HG03460 (cell line): Measurements from ENCODE around the gene TGM3.
"Not testable (repeated sequence)": the region's sequence is repeated elsewhere in the genome, so short reads cannot be mapped to it uniquely, and the experiment has no call there.

Experiments
- ATAC-seq: cut with Tn5 transposase; IDR thresholded peaks from one replicate; pipeline ENCODE4 v1.9.1; 2021; ENCODE audit not compliant: unreplicated experiment

The TGM3 gene, protein sequence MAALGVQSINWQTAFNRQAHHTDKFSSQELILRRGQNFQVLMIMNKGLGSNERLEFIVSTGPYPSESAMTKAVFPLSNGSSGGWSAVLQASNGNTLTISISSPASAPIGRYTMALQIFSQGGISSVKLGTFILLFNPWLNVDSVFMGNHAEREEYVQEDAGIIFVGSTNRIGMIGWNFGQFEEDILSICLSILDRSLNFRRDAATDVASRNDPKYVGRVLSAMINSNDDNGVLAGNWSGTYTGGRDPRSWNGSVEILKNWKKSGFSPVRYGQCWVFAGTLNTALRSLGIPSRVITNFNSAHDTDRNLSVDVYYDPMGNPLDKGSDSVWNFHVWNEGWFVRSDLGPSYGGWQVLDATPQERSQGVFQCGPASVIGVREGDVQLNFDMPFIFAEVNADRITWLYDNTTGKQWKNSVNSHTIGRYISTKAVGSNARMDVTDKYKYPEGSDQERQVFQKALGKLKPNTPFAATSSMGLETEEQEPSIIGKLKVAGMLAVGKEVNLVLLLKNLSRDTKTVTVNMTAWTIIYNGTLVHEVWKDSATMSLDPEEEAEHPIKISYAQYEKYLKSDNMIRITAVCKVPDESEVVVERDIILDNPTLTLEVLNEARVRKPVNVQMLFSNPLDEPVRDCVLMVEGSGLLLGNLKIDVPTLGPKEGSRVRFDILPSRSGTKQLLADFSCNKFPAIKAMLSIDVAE

DNA sequence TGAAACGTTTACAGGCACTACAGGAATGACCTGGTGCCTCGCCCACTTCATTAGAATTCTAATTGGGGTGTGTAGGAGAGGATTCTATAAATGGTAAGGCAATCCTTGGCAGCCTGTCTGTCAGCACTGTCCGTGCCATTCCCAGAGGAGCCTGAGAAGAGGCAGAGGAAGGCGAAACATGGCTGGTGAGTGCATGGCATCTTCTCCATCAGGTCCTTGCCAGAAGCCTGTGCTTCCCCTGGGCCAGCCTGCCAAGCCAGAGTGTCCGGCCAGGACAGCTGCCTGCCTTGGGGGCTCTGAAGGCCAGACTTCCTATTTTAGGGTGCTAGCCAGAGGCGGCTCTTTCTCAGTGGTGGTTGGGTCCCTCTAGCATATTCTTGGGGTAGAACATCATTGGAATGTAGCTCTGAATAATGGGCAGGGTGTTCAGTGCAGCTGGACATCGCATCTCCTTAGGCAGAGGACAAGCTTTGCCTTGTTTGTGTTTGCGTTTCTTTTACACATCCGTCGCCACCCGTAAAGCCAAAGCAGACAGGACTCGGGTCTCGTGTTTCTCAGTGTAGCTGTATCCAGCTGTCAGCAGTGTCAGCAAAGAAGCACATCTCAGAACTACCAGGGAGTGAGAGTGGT lies at the start of gene TGM3:
Gene TGM3, plus strand, starts transcription at position 116 of the 630 bp plus-strand sequence. Its CDS starts 63 bp downstream, at position 179.
- no peak for ATAC-seq

DNA sequence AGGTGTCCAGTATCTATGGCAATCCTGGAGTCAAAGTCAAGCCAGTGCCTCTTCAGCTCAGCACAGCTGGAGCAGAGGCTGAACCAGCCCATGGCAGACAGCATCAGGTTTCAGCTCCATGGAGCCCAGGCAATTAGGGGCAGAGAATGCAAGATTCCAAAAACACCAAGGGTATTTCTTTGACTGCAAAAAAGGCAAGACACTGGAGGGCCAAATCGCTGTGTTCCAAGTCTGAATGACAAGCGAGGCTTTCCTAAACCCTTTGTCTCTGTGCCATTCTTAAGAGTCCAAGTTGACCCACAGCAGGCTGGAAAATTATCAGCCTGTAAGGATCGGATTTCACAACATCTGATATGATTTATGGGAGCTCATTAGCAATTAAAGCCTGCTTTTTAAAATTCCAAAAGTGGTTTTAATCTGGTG lies 49.7 kb upstream of the TGM3 start:
- no peak for ATAC-seq

DNA sequence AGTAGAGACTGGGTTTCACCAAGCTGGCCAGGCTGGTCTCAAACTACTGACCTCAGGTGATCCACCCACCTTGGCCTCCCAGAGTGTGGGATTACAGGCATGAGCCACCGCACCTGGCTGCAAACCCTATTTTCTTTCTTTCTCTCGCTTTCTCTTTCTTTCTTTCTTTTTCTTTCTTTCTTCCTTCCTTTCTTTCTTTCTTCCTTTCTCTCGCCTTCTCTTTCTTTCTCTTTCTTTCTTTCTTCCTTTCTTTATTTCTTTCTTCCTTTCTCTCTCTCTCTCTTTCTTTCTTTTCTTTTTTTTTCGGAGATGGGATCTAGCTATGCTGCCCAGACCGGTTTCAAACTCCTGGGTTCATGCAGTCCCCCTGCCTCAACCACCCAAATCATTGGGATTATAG lies 47.0 kb upstream of the TGM3 start:
- ATAC-seq: no peak

DNA sequence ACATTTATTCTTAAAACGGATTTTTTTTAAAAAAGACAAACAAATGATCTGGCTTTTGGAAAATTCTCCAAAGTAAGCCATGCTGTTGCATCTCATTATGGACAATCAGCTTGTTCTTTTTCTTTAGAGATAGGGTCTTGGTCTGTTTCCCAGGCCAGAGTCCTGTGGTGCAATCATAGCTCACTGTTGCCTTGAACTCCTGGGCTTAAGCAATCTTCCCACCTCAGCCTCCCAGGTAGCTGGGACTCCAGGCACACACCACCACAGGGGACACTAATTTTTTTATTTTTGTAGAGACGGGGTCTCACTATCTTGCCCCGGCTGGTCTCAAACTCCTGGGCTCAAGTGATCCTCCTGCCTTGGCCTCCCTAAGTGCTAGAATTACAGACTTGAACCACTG lies 45.9 kb upstream of the TGM3 start:
- no peak for ATAC-seq

DNA sequence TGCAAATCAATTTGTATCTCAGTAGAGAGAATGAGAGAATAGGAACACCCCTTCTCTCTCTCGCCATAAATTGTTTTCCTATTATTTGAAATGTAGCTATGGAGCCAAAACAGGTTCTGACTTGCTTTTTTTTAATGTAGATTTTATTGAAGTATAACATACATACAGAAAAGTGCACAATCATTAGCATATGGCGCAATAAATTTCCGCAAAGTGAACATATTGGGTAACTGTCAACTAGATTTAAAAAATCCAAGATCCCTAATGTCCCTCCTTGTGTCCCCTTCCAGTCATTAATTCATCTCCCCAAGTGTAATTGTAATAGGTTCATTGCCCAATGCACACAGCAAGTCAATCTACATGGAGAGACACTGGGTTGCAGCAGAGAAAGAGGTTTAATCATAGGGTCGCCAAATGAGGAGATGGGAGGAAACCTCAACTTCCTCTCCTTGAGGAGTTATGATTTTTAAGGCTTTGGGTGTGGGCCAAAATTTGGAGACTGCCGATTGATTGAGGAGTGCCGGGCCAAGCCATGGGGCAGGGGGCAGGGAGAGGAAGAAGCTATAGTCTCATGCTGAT lies 43.3 kb upstream of the TGM3 start:
- ATAC-seq: no peak

DNA sequence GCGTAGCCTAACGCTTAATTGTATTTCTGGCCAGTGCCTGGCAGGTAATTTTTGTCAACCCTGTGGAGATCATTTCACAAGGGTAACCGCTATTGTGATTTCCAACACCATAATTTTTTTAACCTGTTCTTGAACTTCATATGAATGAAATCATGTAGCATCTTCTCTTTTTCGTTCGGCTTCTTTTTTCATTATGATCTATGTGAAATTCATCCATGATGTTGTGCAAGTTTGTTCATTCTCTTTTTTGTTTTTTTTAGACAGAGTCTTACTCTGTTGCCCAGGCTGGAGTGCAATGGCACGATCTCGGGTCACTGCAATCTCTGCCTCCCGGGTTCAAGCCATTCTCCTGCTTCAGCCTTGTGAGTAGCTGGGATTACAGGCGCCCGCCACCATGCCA lies 42.5 kb upstream of the TGM3 start:
- no peak for ATAC-seq

DNA sequence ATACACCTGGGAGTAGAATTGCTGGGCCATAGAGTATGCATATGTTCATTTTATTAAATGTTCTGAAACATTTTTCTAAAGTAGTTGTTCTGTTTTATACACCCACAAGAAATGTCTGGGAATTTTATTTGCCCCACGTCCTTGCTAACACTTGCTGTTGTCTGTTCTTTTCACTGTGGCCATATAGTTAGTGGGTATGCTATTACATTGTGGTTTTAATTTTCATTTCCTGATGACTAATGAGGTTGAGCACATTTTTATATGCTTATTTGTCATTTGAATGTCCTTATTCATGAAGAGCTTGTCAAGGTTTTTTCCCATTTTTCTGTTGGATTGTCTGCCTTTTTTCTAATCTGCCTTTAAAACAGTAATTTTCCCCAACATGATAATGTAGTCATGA lies 41.5 kb upstream of the TGM3 start:
- no peak for ATAC-seq

DNA sequence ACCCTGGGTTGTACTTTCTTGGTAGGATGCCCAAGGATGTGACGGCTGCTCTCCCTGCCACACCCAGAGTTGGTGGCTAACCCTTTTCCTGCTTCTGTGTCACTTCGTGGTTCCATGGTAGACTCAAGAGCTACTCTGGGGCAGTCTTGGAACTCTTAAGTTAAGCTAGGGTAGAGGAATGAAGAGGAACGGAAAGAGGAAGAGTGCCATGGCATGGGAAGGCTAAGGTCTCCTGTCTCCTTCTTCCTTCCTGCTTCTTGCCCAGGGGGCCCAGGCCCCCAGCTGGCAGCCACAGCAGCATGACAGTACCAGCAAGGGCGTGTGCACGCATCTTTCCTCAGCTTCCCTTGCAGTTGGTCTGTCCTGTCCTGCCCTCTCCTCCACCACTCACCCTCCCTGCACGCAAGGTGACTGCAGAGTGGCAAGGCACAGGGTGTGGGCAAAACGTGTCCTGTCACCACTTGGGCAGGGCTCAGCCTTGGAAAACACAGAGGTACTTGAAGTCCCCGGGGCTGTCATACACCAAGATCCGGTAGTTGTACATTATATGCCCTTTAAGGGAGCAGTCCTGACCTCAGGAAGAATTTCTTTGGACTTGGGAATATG lies 39.8 kb upstream of the TGM3 start:
- ATAC-seq: no peak

DNA sequence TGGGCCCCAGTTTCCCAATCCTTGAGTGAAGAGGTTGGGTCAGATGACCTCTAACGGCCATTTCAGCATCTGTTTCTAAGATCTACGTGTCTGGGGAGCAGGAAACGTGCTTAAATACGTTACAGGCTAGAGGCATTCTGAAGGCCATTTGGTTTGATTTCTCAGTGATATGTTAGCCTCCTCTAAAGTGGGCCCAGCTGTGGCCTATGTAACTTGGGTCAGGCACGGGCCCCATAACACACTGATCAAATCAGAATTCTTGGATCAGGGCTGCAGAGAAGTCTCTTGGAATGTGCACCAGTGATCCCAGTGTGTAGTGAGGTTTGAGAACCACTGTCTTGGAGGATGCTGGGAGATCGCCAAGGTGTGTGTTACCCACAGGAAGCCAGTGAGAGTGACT lies 36.1 kb upstream of the TGM3 start:
- no peak for ATAC-seq

DNA sequence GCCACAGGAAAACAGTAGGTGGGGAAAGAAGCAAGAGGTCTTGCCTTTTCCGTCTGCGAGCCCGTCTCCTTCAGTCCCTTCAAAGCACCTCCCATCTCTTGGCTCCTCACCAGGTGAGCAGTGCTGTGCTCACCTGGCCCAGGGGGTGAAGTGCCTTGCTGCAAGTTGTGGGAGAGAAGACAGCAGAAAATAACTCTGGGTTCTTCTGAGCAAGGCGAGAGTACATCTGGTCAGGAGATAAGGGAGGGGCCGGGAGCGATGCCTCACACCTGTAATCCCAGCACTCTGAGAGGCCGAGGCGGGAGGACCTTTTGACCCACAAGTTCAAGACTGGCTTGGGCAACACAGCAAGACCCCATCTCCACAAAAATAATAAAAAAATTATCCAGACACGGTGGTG lies 35.6 kb upstream of the TGM3 start:
- ATAC-seq: no peak

DNA sequence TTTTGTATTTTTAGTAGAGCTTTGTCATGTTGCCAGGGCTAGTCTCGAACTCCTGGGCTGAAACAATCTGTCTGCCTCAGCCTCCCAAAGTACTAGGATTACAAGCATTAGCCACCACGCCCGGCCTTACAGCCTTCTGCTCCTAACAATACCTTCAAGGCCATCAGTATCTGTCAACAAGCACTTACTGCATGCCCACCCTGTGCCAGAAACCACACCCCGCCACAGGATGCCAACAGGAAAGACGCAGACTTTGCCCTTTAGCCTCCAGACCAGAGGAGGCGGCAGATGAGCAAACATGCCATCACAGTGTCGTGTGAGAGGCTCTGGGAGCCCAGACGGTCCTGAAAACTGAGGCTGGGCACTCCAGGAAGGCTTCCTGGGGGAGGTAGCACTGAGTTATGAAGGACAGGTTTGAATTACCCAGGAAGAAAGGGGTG lies 34.7 kb upstream of the TGM3 start:
- ATAC-seq: no peak

DNA sequence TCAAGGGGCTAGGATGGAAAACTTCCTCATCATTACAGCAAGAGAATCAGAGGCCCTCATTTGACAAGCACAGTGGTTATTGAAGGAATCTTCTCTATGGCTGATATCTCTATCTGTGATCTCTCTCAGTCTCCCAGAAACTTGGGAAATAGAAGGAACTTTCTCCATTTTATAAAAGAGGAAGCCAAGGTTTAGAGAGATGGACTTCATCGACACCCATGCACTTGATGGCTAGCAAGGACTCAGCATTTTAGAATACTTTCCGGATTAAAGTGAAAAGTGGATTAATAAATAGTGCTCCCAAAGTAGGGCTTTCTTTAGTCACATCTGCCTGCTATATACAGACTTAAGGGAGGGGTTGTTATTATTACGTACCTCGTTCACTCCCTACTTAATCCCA lies 34.2 kb upstream of the TGM3 start:
- ATAC-seq: no peak

DNA sequence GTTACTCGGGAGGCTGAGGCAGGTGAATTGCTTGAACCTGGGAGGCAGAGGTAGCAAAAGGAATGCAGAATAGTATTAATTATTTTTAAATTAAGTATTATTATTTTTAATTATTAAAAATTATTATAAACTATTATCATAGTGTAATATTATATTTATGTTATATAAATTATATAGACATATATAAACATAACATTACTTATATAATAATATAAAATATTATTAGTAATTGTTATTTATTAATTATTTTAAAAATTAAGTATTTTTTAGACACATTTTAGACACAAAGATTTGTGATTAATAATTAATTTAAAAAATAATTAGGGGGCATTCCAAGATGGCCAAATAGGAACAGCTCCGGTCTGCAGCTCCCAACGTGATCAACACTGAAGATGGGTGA lies 31.7 kb upstream of the TGM3 start:
- no peak for ATAC-seq

DNA sequence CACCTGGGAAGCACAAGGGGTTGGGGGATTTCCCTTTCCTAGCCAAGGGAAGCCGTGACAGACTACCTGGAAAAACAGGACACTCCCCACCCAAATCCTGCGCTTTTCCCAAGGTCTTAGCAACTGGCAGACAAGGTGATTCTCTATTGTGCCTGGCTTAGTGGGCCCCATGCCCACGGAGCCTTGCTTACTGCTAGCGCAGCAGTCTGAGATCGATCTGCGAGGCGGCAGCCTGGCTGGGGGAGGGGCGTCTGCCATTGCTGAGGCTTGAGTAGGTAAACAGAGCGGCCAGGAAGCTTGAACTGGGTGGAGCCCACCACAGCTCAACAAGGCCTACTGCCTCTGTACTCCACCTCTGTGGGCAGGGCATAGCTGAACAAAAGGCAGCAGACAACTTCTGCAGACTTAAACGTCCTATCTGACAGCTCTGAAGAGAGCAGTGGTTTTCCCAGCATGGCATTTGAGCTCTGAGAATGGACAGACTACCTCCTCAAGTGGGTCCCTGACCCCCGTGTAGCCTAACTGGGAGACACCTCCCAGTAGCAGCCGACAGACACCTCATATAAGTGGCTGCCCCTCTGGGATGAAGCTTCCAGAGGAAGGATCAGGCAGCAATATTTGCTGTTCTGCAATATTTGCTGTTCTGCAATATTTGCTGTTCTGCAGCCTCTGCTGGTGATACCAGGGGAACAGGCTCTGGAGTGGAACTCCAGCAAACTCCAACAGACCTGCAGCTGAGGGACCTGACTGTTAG lies 31.0 kb upstream of the TGM3 start:
- not testable (repeated sequence) for ATAC-seq

DNA sequence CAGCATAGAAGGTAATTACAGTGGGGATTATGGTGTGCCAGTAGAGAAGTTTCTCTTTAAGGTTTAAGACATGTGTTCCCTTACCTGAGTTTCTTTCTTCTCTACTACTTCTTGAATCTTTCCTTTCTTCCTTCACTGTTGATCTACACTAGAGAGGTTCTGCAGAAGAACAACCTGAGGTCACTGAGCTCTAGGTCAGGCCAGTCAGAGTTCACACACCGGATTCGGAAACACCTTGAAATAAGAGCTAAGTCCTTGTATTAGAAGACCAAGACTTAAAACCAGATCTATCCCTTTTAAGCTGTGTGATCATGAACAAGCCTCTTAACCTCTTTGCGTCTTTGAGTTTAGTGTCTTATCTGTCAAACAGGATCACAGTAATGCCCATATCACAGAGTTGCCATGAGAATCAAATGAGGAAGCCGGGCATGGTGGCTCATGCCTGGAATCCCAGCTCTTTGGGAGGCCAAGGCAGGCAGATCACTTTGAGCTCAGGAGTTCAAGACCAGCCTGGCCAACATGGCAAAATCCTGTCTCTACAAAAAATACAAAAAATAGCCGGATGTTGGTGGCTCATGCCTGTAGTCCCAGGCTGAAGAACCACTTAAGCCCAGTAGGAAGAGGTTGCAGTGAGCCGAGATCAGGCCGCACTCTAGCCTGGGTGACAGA lies 22.0 kb upstream of the TGM3 start:
- ATAC-seq: no peak

DNA sequence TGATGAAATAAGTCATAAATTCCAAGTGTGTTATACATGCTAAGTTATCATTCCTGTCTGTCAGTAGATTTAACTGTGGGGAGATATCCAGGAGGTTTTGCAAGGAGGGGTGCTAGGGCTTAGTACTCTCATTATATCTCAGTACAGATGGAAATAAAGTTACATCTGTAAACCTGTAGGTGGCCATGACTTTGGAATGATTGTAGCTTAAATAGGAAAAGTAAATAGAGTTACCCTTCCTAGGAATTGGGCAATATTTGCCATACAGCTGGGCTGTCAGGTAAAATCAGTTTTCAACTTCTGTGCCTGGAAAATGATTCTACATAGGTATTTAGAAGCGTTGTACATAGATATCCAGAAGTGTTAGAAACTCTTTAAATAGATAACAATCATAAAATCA lies 19.8 kb upstream of the TGM3 start:
- no peak for ATAC-seq

DNA sequence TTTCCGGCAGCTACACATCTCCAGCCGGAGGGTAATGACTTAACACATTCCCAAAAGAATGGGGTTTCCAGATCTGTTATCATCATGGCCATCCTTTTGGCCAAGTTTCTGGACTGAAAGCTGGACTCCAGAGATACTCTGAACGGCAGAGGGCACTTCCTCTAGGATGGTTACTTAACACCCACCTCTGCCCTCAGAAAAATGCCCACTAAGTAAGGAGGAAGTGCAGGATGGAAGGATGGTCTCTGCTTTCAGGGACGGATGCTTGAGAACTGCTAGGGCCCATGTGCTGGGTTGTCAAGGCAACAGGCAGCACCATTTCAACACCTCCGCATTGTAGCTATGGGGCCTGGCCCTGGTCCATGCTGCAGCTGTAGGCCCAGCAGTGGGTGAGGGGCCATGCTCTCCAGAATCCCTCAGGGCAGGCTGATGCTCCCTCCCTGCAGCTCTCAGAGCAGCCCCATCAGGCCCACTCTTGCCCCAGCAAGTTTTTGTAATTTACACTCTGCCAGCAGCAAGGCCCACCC lies 16.5 kb upstream of the TGM3 start:
- ATAC-seq: no peak

DNA sequence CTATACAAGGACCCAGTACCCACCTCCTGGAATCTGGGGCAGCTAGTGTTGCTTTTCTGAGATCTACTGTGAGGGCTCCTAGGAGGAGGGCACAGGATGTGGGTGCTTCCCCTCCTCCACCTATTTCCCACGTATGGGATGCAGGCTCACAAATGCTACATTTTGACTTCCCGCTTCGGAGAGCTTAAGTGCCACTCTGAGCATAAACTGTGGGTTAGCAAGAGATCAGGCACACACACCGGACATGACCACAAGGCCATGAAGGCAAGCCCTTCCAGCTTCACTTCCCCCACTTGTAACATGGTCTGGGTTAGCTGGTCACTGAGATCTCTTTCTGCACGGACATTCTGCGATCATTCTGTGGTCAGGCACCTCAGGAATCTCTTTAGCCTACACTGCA lies 15.7 kb upstream of the TGM3 start:
- no peak for ATAC-seq

DNA sequence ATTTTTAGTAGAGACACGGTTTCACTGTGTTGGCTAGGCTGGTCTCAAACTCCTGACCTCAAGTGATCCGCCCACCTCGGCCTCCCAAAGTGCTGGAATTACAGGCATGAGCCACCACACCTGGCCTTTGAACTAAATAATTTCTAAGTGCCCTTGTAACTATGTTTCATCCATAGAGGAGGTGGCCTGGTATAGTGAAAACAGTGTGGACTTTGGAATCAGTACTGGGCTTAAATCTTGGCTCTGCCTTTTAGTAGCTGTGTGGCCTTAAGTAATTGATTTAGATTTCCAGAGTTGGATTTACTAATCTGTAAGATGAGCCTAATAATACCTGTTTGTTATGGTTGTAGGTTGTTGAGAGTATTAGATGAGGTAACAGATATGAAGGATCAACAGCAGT lies 14.2 kb upstream of the TGM3 start:
- ATAC-seq: no peak

DNA sequence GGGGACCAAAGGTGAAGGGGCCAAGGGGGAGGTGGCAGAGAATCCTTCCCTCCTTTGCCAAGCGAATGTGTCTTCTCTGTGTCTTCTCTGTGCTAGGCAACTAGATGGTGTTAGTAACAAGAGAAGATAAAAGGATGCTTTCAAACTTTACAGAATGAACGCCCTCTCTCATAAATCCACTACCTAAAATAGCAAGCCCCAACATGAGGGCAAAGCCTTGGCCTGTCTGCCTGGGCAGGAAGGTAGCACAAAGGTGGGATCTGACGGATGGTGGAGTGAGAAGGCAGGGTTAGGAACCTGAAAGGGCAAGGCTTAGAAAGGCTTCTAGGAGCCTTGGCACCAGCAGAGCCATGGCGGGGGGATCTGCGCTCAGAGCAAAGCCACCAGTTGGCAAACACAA lies 13.6 kb upstream of the TGM3 start:
- ATAC-seq: no peak
